Placental pericyte (primary cell): ENCODE results near the gene RHOD. TPM values are rescaled to one million over a fixed set of nuclear protein-coding genes. Genes with fewer than 3 reads are reported as not detected.

Experiments
- total RNA-seq: library from RNA; depleted of rRNA; stranded (reverse); fragments of >200 nt; gene quantifications from 2 replicates; pipeline ENCODE4 v1.2.3, GENCODE V29; 2012

Gene RHOD
- total RNA-seq: 7.6 and 22.1 TPM in 2 replicates

GRCh38 chr11:67056267-67057204 lies at the start of gene RHOD:
TSS of gene RHOD (plus strand) at chr11:67056847. CDS start at chr11:67056903, 56 bp downstream.

GRCh38 chr11:67022961-67023956 lies 33.4 kb upstream of the RHOD start, which contains the start of gene SYT12:
TSS of gene SYT12 (plus strand) at chr11:67023134. CDS start at chr11:67030145, 7,011 bp downstream.

GRCh38 chr11:67118801-67119584 lies 62.3 kb downstream of the RHOD start, which contains the start of gene KDM2A:
TSS of gene KDM2A (plus strand) at chr11:67119263. CDS start at chr11:67121317, 2,054 bp downstream.

Other genes starting within 250 kb of the RHOD start
- gene RCE1, start 213.4 kb upstream of the RHOD start, total RNA-seq: 21.0 and 25.2 TPM in 2 replicates
- gene LRFN4, start 199.8 kb upstream of the RHOD start, total RNA-seq: 11.6 and 26.6 TPM in 2 replicates
- gene PC, start 98.5 kb upstream of the RHOD start, total RNA-seq: 39.2 and 56.5 TPM in 2 replicates
- not detected in 2 replicates for gene C11orf86, start 81.5 kb upstream of the RHOD start, total RNA-seq
- under 0.01 and 2.0 TPM in 2 replicates for gene SYT12, start 33.7 kb upstream of the RHOD start, total RNA-seq
- gene KDM2A, start 62.4 kb downstream of the RHOD start, total RNA-seq: 48.1 and 62.0 TPM in 2 replicates
- gene GRK2, start 209.6 kb downstream of the RHOD start, total RNA-seq: 26.3 and 47.2 TPM in 2 replicates
- 30.2 and 40.7 TPM in 2 replicates for gene ANKRD13D, start 232.5 kb downstream of the RHOD start, total RNA-seq
- 7.7 and 10.3 TPM in 2 replicates for gene SSH3, start 246.7 kb downstream of the RHOD start, total RNA-seq